SK-N-SH treated with all-trans-retinoic acid at 6 μM for 48 hours (cell line): Measurements from ENCODE around the gene ANK3.

Experiments
- ATAC-seq: fragments of 200-7000 bp; cut with Tn5 transposase; 3 replicates; pipeline ENCODE4 v1.9.1; 2020; ENCODE audit warnings: mild to moderate bottlenecking, moderate library complexity
- ARNTL ChIP-seq: fragments of 450-650 bp; formaldehyde crosslinking; IDR thresholded peaks from 2 replicates; pipeline ENCODE4 v1.5.0; 2020; ENCODE audit warnings: low read depth, mild to moderate bottlenecking, moderate library complexity, borderline replicate concordance
- CSDC2 ChIP-seq: fragments of 250-450 bp; sonication (Bioruptor Pico); IDR thresholded peaks from 2 replicates; pipeline ENCODE4 v1.5.0; 2020; ENCODE audit warnings: mild to moderate bottlenecking, moderate library complexity
- ESRRG ChIP-seq: fragments of 250-450 bp; sonication (Bioruptor Pico); IDR thresholded peaks from 2 replicates; pipeline ENCODE4 v1.6.1; 2021; ENCODE audit warnings: mild to moderate bottlenecking
- GLIS3 ChIP-seq: fragments of 250-450 bp; sonication (Bioruptor Pico); IDR thresholded peaks from 2 replicates; pipeline ENCODE4 v1.5.0; 2020; ENCODE audit warnings: mild to moderate bottlenecking, moderate library complexity
- ISL1 ChIP-seq: fragments of 250-450 bp; sonication (Bioruptor Pico); IDR thresholded peaks from 2 replicates; pipeline ENCODE4 v2.1.2; 2022; ENCODE audit warnings: mild to moderate bottlenecking, moderate library complexity
- OSR1 ChIP-seq: fragments of 250-450 bp; sonication (Bioruptor Pico); IDR thresholded peaks from 2 replicates; pipeline ENCODE4 v1.8.0; 2022; ENCODE audit warnings: moderate library complexity, mild to moderate bottlenecking, inconsistent platforms
- PATZ1 ChIP-seq: fragments of 250-450 bp; sonication (Bioruptor Pico); IDR thresholded peaks from 2 replicates; pipeline ENCODE4 v1.8.0; 2020; ENCODE audit warnings: mild to moderate bottlenecking, moderate library complexity, borderline replicate concordance
- PPARA ChIP-seq: fragments of 250-450 bp; sonication (Bioruptor Pico); IDR thresholded peaks from 2 replicates; pipeline ENCODE4 v1.5.0; 2020; ENCODE audit warnings: mild to moderate bottlenecking, borderline replicate concordance
- RARB ChIP-seq: fragments of 250-450 bp; sonication (Bioruptor Pico); IDR thresholded peaks from 2 replicates; pipeline ENCODE4 v1.8.0; 2021; ENCODE audit warnings: mild to moderate bottlenecking, moderate library complexity
- SNAI2 ChIP-seq: fragments of 250-450 bp; sonication (Bioruptor Pico); IDR thresholded peaks from 2 replicates; pipeline ENCODE4 v1.5.0; 2020; ENCODE audit warnings: mild to moderate bottlenecking, moderate library complexity
- TCF4 ChIP-seq: fragments of 250-450 bp; sonication (Bioruptor Pico); IDR thresholded peaks from 2 replicates; pipeline ENCODE4 v1.8.0; 2021; ENCODE audit warnings: mild to moderate bottlenecking, moderate library complexity, borderline replicate concordance
- TOX ChIP-seq: fragments of 250-450 bp; sonication (Bioruptor Pico); IDR thresholded peaks from 2 replicates; pipeline ENCODE4 v1.8.0; 2021; ENCODE audit warnings: mild to moderate bottlenecking, moderate library complexity, borderline replicate concordance
- ZC3H10 ChIP-seq: fragments of 250-450 bp; sonication (Bioruptor Pico); IDR thresholded peaks from 2 replicates; pipeline ENCODE4 v1.5.1; 2021; ENCODE audit warnings: mild to moderate bottlenecking, moderate library complexity
- ZFP3 ChIP-seq: fragments of 250-450 bp; sonication (Bioruptor Pico); IDR thresholded peaks from 2 replicates; pipeline ENCODE4 v1.5.0; 2020; ENCODE audit warnings: mild to moderate bottlenecking, moderate library complexity
- ZFP30 ChIP-seq: fragments of 450-650 bp; formaldehyde crosslinking; IDR thresholded peaks from 2 replicates; pipeline ENCODE4 v1.5.0; 2022; ENCODE audit warnings: mild to moderate bottlenecking, moderate library complexity
- ZNF70 ChIP-seq: fragments of 450-650 bp; formaldehyde crosslinking; IDR thresholded peaks from 2 replicates; pipeline ENCODE4 v1.5.0; 2020; ENCODE audit warnings: mild to moderate bottlenecking, moderate library complexity
- ZNF8 ChIP-seq: fragments of 450-650 bp; formaldehyde crosslinking; IDR thresholded peaks from 2 replicates; pipeline ENCODE4 v1.5.0; 2020; ENCODE audit warnings: mild to moderate bottlenecking, moderate library complexity
- TF ChIP-seq, protein P1 (sequence below): fragments of 250-450 bp; sonication (Bioruptor Pico); IDR thresholded peaks from 2 replicates; pipeline ENCODE4 v1.5.0; 2020; ENCODE audit warnings: mild to moderate bottlenecking, moderate library complexity
- TF ChIP-seq, protein P2 (sequence below): fragments of 250-450 bp; sonication (Bioruptor Pico); IDR thresholded peaks from 2 replicates; pipeline ENCODE4 v1.8.0; 2021; ENCODE audit warnings: low read depth, mild to moderate bottlenecking, moderate library complexity, borderline replicate concordance
- TF ChIP-seq, protein P3 (sequence below): fragments of 250-450 bp; sonication (Bioruptor Pico); IDR thresholded peaks from 2 replicates; pipeline ENCODE4 v1.5.1; 2021; ENCODE audit warnings: mild to moderate bottlenecking, moderate library complexity
- TF ChIP-seq, protein P4 (sequence below): fragments of 250-450 bp; sonication (Bioruptor Pico); IDR thresholded peaks from 2 replicates; pipeline ENCODE4 v1.5.1; 2020; ENCODE audit warnings: low read depth, mild to moderate bottlenecking, moderate library complexity

ANK3 gene

GRCh38 chr10:60185421-60185820, 204.3 kb downstream of the ANK3 start:
- no peak for ATAC-seq
- no peak for TF ChIP-seq ZFP30

GRCh38 chr10:60182691-60183090, 207.0 kb downstream of the ANK3 start:
- ATAC-seq: peak; percentile 27; the same call in 1 of the 3 replicates

GRCh38 chr10:60176925-60177324, 212.8 kb downstream of the ANK3 start:
- TF ChIP-seq OSR1 (CRISPR knock-in tag): no peak
- no peak for TF ChIP-seq ISL1 (CRISPR knock-in tag)
- TF ChIP-seq ZFP30: no peak
- TF ChIP-seq GLIS3 (CRISPR knock-in tag): no peak
- TF ChIP-seq ZFP3 (CRISPR knock-in tag): no peak
- TF ChIP-seq ZNF8 (CRISPR knock-in tag): no peak
- TF ChIP-seq ARNTL (CRISPR knock-in tag): no peak
- TF ChIP-seq, all 23 proteins: peak for 0
- ATAC-seq: no peak

More at GRCh38 chr10:60182691-60183090, 207.0 kb downstream of the ANK3 start:
- TF ChIP-seq SNAI2 (CRISPR knock-in tag) (no peak), RARB (CRISPR knock-in tag) (no peak), TCF4 (CRISPR knock-in tag) (no peak), PATZ1 (CRISPR knock-in tag) (no peak)
- TF ChIP-seq, protein P1, sequence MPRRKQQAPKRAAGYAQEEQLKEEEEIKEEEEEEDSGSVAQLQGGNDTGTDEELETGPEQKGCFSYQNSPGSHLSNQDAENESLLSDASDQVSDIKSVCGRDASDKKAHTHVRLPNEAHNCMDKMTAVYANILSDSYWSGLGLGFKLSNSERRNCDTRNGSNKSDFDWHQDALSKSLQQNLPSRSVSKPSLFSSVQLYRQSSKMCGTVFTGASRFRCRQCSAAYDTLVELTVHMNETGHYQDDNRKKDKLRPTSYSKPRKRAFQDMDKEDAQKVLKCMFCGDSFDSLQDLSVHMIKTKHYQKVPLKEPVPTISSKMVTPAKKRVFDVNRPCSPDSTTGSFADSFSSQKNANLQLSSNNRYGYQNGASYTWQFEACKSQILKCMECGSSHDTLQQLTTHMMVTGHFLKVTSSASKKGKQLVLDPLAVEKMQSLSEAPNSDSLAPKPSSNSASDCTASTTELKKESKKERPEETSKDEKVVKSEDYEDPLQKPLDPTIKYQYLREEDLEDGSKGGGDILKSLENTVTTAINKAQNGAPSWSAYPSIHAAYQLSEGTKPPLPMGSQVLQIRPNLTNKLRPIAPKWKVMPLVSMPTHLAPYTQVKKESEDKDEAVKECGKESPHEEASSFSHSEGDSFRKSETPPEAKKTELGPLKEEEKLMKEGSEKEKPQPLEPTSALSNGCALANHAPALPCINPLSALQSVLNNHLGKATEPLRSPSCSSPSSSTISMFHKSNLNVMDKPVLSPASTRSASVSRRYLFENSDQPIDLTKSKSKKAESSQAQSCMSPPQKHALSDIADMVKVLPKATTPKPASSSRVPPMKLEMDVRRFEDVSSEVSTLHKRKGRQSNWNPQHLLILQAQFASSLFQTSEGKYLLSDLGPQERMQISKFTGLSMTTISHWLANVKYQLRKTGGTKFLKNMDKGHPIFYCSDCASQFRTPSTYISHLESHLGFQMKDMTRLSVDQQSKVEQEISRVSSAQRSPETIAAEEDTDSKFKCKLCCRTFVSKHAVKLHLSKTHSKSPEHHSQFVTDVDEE: no peak
- TF ChIP-seq, protein P2, sequence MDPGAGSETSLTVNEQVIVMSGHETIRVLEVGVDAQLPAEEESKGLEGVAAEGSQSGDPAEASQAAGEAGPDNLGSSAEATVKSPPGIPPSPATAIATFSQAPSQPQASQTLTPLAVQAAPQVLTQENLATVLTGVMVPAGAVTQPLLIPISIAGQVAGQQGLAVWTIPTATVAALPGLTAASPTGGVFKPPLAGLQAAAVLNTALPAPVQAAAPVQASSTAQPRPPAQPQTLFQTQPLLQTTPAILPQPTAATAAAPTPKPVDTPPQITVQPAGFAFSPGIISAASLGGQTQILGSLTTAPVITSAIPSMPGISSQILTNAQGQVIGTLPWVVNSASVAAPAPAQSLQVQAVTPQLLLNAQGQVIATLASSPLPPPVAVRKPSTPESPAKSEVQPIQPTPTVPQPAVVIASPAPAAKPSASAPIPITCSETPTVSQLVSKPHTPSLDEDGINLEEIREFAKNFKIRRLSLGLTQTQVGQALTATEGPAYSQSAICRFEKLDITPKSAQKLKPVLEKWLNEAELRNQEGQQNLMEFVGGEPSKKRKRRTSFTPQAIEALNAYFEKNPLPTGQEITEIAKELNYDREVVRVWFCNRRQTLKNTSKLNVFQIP (CRISPR knock-in tag): no peak

GRCh38 chr10:60175441-60175971, 214.2 kb downstream of the ANK3 start:
- TF ChIP-seq PPARA (CRISPR knock-in tag) (no peak), GLIS3 (CRISPR knock-in tag) (no peak), ARNTL (CRISPR knock-in tag) (no peak), ZFP3 (CRISPR knock-in tag) (no peak), TOX (CRISPR knock-in tag) (no peak), ZNF70 (no peak), ZNF8 (CRISPR knock-in tag) (no peak), CSDC2 (no peak)
- peak; percentile 36; the same call in 1 of the 3 replicates for ATAC-seq

GRCh38 chr10:60172363-60172990, 217.2 kb downstream of the ANK3 start:
- no peak for ATAC-seq
- TF ChIP-seq OSR1 (CRISPR knock-in tag): no peak

- no peak for ATAC-seq
- TF ChIP-seq ESRRG (CRISPR knock-in tag) (no peak), PATZ1 (CRISPR knock-in tag) (no peak), ZC3H10 (CRISPR knock-in tag) (no peak), TCF4 (CRISPR knock-in tag) (no peak), ARNTL (CRISPR knock-in tag) (no peak), GLIS3 (CRISPR knock-in tag) (no peak)
- TF ChIP-seq, protein P3, sequence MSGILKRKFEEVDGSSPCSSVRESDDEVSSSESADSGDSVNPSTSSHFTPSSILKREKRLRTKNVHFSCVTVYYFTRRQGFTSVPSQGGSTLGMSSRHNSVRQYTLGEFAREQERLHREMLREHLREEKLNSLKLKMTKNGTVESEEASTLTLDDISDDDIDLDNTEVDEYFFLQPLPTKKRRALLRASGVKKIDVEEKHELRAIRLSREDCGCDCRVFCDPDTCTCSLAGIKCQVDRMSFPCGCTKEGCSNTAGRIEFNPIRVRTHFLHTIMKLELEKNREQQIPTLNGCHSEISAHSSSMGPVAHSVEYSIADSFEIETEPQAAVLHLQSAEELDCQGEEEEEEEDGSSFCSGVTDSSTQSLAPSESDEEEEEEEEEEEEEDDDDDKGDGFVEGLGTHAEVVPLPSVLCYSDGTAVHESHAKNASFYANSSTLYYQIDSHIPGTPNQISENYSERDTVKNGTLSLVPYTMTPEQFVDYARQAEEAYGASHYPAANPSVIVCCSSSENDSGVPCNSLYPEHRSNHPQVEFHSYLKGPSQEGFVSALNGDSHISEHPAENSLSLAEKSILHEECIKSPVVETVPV: no peak
- TF ChIP-seq, protein P4, sequence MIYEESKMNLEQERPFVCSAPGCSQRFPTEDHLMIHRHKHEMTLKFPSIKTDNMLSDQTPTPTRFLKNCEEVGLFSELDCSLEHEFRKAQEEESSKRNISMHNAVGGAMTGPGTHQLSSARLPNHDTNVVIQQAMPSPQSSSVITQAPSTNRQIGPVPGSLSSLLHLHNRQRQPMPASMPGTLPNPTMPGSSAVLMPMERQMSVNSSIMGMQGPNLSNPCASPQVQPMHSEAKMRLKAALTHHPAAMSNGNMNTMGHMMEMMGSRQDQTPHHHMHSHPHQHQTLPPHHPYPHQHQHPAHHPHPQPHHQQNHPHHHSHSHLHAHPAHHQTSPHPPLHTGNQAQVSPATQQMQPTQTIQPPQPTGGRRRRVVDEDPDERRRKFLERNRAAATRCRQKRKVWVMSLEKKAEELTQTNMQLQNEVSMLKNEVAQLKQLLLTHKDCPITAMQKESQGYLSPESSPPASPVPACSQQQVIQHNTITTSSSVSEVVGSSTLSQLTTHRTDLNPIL: no peak
These were observed 218.2 kb downstream of the ANK3 start for GRCh38 chr10:60171436-60172013.
